Skin of body (tissue), 2 donors: ENCODE data around the gene KCNJ11. TPM values are rescaled to one million over a fixed set of nuclear protein-coding genes. Genes with fewer than 3 reads are reported as not detected.

Experiments
- DNase-seq: peaks from one replicate; lab custom pipeline; 2025; lab: John Stamatoyannopoulos, UW
- total RNA-seq: library from RNA; depleted of rRNA; stranded (reverse); fragments of >200 nt; gene quantifications from one replicate; pipeline ENCODE4 v1.2.3, GENCODE V29; 2014

Gene KCNJ11
- total RNA-seq, 1 donor from 2014 or later = 4.6 TPM

DNA sequence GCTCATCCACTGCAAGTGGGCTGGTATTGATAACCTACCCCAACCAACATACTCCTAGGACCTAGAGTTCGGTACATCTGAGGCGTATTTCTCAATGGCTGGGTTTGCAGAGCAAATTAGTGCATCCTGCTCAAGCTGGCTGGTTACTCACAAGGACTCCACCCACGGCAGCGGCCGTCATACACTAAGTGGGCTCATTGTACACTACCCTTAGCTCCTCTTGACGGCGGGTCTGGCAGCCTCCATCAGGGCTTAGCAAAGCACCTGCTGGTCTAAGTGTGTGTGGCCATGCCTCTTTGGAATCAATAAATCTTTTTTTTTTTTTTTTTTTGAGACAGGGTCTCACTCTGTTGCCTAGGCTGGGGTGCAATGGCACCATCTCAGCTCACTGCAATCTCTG lies 20.2 kb upstream of the KCNJ11 start:
- no peak for DNase-seq

GRCh38 chr11:17408026-17408425 lies 19.6 kb upstream of the KCNJ11 start:
- DNase-seq = no peak

GRCh38 chr11:17407575-17407974 lies 19.1 kb upstream of the KCNJ11 start:
- no peak for DNase-seq

GRCh38 chr11:17406818-17407149 lies 18.3 kb upstream of the KCNJ11 start:
- no peak for DNase-seq

- DNase-seq = no peak
Measured at GRCh38 chr11:17406082-17406817, 17.8 kb upstream of the KCNJ11 start.

- no peak for DNase-seq
Measured at GRCh38 chr11:17405232-17406005, 17.0 kb upstream of the KCNJ11 start.

DNA sequence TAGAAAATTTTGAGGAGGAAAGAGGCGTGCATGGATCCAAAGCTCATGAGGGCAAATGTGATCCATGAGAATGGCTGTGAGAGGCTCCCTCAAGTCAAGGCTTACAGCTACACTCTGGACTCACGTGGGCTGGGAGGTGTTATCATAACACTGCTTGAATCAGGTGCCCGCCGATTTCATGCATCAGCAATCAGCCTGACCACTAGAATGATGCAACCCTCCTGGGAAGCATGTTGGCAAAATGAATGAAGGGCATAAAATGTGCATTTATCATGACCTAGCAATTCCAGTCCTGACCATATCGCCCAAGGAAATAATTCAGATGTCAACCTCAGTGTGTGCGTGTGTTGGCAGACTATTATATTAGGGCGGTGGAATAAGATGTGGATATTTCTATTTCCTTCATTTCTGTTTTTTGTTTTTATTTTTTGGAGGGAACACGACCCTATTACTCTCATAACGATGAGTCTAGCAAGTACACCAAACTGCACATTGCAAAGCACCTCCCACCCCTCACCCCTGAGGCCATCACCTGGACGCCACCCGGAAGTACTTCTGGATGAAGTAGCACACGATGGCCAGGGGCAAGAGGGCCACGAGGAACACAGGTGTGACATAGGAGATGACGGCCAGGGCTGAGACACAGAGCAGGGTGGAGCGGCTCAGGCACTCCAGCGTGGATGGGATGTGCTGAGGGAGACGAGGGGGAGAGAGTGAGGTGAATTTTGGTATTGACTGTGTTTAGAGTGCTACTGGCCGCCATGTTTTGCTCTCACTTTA lies 15.7 kb upstream of the KCNJ11 start:
- DNase-seq = no peak

- no peak for DNase-seq
Measured at GRCh38 chr11:17402486-17402885, 14.0 kb upstream of the KCNJ11 start.

- DNase-seq = no peak
Measured at GRCh38 chr11:17401841-17402240, 13.4 kb upstream of the KCNJ11 start.

DNA sequence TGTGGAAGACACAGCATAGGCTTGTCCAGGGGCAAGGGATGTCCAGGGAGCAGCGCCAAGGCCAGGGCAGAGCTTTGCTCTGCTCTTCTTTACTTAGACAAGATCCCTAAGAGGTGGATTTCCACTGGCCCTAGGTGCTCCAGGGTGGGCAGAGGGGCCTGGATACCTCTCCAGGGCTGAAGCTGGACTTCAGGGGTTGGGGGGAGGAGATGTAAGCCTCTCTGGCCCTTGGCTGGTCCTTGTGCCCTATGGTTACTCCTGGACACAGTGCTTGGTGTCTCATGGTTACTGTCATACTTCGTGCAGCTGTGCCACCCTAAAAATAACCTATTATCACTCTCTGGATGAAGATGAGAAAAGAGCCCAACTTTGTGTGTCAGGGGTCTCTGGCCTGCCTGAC lies 12.9 kb upstream of the KCNJ11 start:
- DNase-seq = no peak

DNA sequence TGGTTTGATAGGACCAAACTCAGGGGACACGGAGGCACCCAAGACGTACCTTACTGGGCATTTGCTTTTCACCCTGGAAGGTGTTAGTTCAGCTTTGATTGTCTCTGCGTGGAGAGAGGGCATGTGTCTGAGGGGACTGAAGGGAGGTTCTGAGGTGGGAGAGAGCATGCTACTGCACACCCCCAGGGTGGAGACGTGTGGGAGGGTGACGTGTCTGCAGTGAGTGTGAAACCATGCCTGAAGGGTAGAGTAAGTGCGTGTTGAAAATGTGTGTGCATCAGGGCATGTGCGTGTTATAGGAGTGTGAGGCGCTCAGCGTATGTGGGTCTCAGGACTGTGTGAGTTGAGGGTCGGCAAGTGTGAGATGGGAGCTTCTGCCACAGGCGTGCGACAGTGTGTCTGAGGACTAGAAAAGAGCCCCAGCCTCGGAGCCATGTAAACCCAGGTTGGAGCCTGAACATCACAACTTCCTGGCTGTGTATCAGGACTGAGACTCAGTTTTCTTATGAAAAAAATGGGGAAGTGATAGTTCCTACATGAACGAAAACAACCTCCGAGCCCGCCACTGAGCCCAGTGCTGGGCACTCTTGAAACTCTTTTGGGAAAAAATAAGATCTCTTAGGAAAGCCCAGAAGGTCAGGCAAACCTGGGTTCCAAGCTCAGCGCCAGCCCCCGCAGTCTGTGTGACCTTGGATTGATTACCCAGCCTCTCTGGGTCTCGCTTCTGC lies 11.8 kb upstream of the KCNJ11 start:
- DNase-seq = no peak

GRCh38 chr11:17399236-17399635 lies 10.8 kb upstream of the KCNJ11 start:
- no peak for DNase-seq

DNA sequence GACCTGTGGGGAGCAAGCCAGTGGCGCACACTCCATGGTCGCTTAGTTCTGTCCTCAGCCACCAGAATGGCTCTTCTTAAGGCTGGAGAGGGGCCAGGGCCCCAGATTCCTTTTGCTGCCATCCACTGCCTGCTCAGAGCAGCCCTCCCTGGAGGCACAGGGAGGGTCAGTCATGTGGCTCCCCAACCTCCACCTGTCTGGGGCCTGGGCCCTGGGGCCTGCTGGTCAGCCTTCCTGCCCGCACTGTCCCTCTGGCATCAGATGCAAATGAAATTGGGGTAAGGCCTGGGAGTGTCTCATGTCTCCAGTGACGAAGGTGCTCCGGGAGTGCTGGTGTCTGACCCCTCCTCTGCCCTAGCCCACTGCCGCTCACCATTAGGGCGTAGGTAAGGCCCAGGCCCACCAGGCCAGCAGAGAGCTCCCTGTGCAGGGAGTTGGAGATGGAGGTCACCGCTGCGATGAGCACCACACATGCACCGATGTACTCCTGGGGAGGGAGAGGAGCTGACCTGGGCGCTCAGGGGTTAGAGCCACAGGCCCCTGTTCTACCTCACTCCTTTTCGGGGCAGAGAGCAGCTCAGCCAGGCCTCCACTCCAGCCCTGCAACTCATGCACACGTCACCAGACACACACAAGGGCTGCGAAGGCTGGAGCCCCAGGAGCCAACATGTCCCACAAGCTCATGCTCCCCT lies 9.0 kb upstream of the KCNJ11 start:
- DNase-seq = no peak

- DNase-seq = no peak
Measured at GRCh38 chr11:17396598-17397310, 8.3 kb upstream of the KCNJ11 start.

GRCh38 chr11:17395978-17396377 lies 7.5 kb upstream of the KCNJ11 start:
- no peak for DNase-seq

- DNase-seq = no peak
Measured at GRCh38 chr11:17395554-17395961, 7.1 kb upstream of the KCNJ11 start.

DNA sequence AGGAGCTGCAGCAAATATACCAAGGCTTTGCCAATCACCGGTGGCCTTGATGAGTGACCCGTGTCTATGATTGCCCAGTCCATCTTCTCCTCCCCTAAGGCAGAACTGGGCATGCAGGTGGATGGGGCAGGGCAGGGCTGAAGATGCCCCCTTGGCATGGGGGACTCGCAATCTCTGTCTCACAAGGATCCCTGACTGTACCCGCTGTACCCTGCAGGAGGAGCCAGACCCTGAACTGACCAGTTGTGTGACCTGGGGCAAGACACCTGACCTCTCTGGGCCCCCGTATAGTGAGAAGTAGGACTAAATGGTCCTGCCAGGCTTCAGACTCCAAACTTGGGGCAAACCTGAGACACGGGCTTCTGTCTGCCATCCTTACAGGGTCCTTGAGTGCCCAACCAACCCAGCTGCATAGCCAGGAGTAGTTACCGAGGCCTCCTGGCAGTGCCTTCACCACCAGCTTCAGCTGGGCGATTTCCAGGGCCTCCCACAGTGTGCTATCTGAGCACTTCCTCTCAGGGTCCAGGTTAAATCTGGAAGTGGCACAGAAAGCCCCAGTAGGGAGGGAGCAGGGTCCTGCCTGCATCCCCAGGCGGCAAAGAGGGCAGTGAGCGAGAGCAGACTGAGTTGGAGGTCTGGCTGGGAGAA lies 6.4 kb upstream of the KCNJ11 start:
- DNase-seq = no peak

DNA sequence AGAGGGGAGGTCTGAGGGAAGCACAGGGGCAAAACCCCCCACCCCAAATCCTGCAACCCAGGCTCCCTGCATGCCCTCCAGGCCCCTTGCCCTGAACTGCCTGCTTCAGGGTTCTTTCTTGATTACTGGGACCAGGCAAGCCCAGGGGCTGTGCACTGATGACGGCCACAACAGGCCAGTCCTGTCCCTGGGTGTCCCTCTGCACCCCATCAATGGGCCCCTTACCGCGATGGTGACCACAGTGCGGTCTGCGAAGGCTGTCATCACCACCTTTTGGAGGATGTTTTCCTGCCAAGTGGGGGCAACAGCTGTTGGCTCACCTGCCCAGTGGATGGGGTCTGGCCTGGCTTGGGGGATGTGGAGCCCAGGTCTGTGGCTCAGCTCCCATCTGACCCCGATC lies 5.0 kb upstream of the KCNJ11 start:
- no peak for DNase-seq

- no peak for DNase-seq
Measured at GRCh38 chr11:17392872-17393271, 4.4 kb upstream of the KCNJ11 start.
